K562 (cell line): ENCODE measurements around the gene CPED1. TPM values are rescaled to one million over a fixed set of nuclear protein-coding genes. Genes with fewer than 3 reads are reported as not detected.

Source experiments
- DDX20 ChIP-seq: fragments of 450-650 bp; IDR thresholded peaks from 2 replicates; pipeline ENCODE4 v1.6.1; 2016; ENCODE audit warnings: missing genetic modification characterization, low read depth, mild to moderate bottlenecking, missing compliant biosample characterization, moderate library complexity
- KDM1A ChIP-seq, 2 experiments: fragments of 450-650 bp; IDR thresholded peaks; 2 replicates each; pipeline ENCODE4 v1.6.1; 2016; ENCODE audit warnings: mild to moderate bottlenecking in 2 of 2
- MECOM ChIP-seq: fragments of 250-450 bp; sonication (Bioruptor Pico); IDR thresholded peaks from 2 replicates; pipeline ENCODE4 v1.8.0; 2022; ENCODE audit warnings: inconsistent platforms
- SMAD4 ChIP-seq: fragments of 250-450 bp; sonication (Bioruptor Pico); conservative IDR thresholded peaks from 2 replicates; pipeline ENCODE4 v1.8.0; 2021; ENCODE audit warnings: inconsistent platforms, mild to moderate bottlenecking, moderate library complexity
- TAF7 ChIP-seq: fragments of 450-650 bp; IDR thresholded peaks from 2 replicates; pipeline ENCODE4 v1.6.1; 2016; ENCODE audit warnings: missing genetic modification characterization, missing compliant biosample characterization
- TEAD1 ChIP-seq, 2 experiments: fragments of 450-650 bp in 1 of 2; sonication (generic) in 1 of 2; formaldehyde crosslinking; IDR thresholded peaks; 2 replicates each; pipeline versions ENCODE4 v1.4.0 to v1.8.0; 2020 to 2022; ENCODE audit warnings: mild to moderate bottlenecking in 2 of 2, missing genetic modification reagents in 1 of 2
- TSHZ1 ChIP-seq: fragments of 250-450 bp; sonication (Bioruptor Pico); IDR thresholded peaks from 2 replicates; pipeline ENCODE4 v1.4.0; 2020; ENCODE audit warnings: mild to moderate bottlenecking, moderate library complexity
- VEZF1 ChIP-seq: fragments of 200-800 bp; sonication (Bioruptor generic); IDR thresholded peaks from 2 replicates; pipeline ENCODE4 v1.6.1; 2017; ENCODE audit warnings: missing genetic modification characterization, missing compliant biosample characterization
- ZNF175 ChIP-seq: fragments of 200-800 bp; sonication (Bioruptor generic); IDR thresholded peaks from 2 replicates; pipeline ENCODE4 v1.6.1; 2016; ENCODE audit warnings: low read depth, mild to moderate bottlenecking, missing genetic modification characterization, missing compliant biosample characterization
- ZNF197 ChIP-seq: fragments of 200-800 bp; sonication (Bioruptor generic); IDR thresholded peaks from 2 replicates; pipeline ENCODE4 v1.6.1; 2016; ENCODE audit warnings: low read depth, missing genetic modification characterization, missing compliant biosample characterization
- ZNF318 ChIP-seq, 2 experiments: fragments of 450-650 bp; IDR thresholded peaks; 2 replicates each; pipeline ENCODE4 v1.6.1; 2016; ENCODE audit warnings: mild to moderate bottlenecking in 2 of 2, borderline replicate concordance in 1 of 2, low read depth in 1 of 2, moderate library complexity in 1 of 2
- ZNF41 ChIP-seq: fragments of 250-450 bp; sonication (Bioruptor Pico); conservative IDR thresholded peaks from 2 replicates; pipeline ENCODE4 v1.4.0; 2020; ENCODE audit warnings: mild to moderate bottlenecking
- ZNF644 ChIP-seq: fragments of 200-800 bp; sonication (Bioruptor generic); IDR thresholded peaks from 2 replicates; pipeline ENCODE4 v1.6.1; 2016; ENCODE audit warnings: low read depth, missing genetic modification characterization, missing compliant biosample characterization
- ZNF764 ChIP-seq: fragments of 250-450 bp; sonication (Bioruptor Pico); IDR thresholded peaks from 2 replicates; pipeline ENCODE4 v1.4.0; 2020; ENCODE audit warnings: low read depth, mild to moderate bottlenecking, moderate library complexity
- polyA plus RNA-seq, 8 experiments: library from polyadenylated mRNA; depleted of rRNA in 4 of 8; stranded (reverse) in 5 of 8; unstranded in 3 of 8; fragments of >200 nt; fragmentation: Nextera tagmentation in 2 of 8; fragmentation: Illumina TruSeq in 1 of 8; extraction: Ambion mirVana in 2 of 8; extraction: Trizol in 1 of 8; gene quantifications; 2 replicates each; pipeline versions ENCODE4 v1.2.1 to v1.2.3, GENCODE V29; 2011 to 2014; ENCODE audit warnings: inconsistent platforms in 1 of 8, missing spikeins in 1 of 8
- total RNA-seq, 7 experiments: library from RNA; depleted of rRNA in 6 of 7; stranded (reverse); fragments of >200 nt in 6 of 7; fragmentation: Illumina TruSeq in 2 of 7; extraction: Trizol in 2 of 7; gene quantifications; 2 replicates each; pipeline versions ENCODE4 v1.2.1 to v1.2.3, GENCODE V29; 2011 to 2021; ENCODE audit warnings: low replicate concordance in 1 of 7

The CPED1 gene
- total and polyA plus RNA-seq, 9 of the 15 experiments (the other 6 are each of a cell fraction or from before 2014, with no cell fraction given) = 195 to 393 (median 290) TPM

GRCh38 chr7:121294448-121294992 is 306.0 kb downstream of the CPED1 start (continued):
- TF ChIP-seq ZNF318 (IDR thresholded peaks at IDR 0.05; ENCODE audit: borderline replicate concordance in 1 of 2, low read depth in 1 of 2) (no peak), MECOM (CRISPR knock-in tag) (peak; percentile 44; the same call in 1 of the 2 replicates), ZNF175 (CRISPR knock-in tag) (peak; percentile 86; the same call in 1 of the 2 replicates), ZNF197 (CRISPR knock-in tag) (peak; percentile 78; the same call in 1 of the 2 replicates), TEAD1 (CRISPR knock-in tag; IDR thresholded peaks at IDR 0.05) (peak in 1 of 2 experiments; percentile 75; a peak in 1 of 4 replicates), SMAD4 (peak; percentile 80), TAF7 (tag) (0 out of 2 replicates have a peak, but pooled peaks have one; percentile 10), VEZF1 (0 out of 2 replicates have a peak, but pooled peaks have one; percentile 16), ZNF41 (CRISPR knock-in tag) (peak; percentile 60; the same call in 1 of the 2 replicates), TSHZ1 (CRISPR knock-in tag) (peak; percentile 14; the same call in 1 of the 2 replicates), KDM1A (IDR thresholded peaks at IDR 0.05) (peak in 1 of 2 experiments; percentile 10; a peak in 2 of 4 replicates), ZNF644 (tag) (peak; percentile 92; the same call in 1 of the 2 replicates), DDX20 (tag) (peak; percentile 90), ZNF764 (no peak)
